Endothelial cell of umbilical vein (primary cell): ENCODE results near the gene BNIP5. TPM values are rescaled to one million over a fixed set of nuclear protein-coding genes. Genes with fewer than 3 reads are reported as not detected.

Experiments used
- BruUV-seq: library from RNA; stranded (reverse); fragments of 400-500 nt; replicated peaks from 2 replicates; lab custom pipeline; 2021; lab: Mats Ljungman, UMichigan
- CTCF ChIA-PET: fragments of 300-600, 350-600 bp; sonication (Branson Sonifier 250); formaldehyde crosslinking; loops from one replicate; lab custom pipeline; 2021; ENCODE audit warnings: antibody characterized with exemption, inconsistent platforms; lab: Charles Lee
- POLR2A ChIA-PET: fragments of 300-600, 350-600 bp; sonication (Branson Sonifier 250); formaldehyde crosslinking; loops from one replicate; lab custom pipeline; 2021; ENCODE audit warnings: antibody characterized with exemption, inconsistent platforms; lab: Charles Lee
- DNase-seq: peaks from one replicate; pipeline ENCODE4 v3.0.0-alpha.2; 2011; ENCODE audit warnings: low read depth, low spot score
- FAIRE-seq: peaks from 2 replicates; lab custom pipeline; 2011; peaks lifted over from hg19 to GRCh38; lab: Jason Lieb, UNC
- H2AFZ ChIP-seq: 2 replicates; pipeline ENCODE4 v1.6.0; 2012; ENCODE audit warnings: low read depth, low read length, control low read depth, inconsistent platforms
- H3K27ac ChIP-seq: 2 replicates; pipeline ENCODE4 v1.5.1; 2011; ENCODE audit warnings: low read depth, mild to moderate bottlenecking, control low read depth, low read length, moderate library complexity; ENCODE audit not compliant: insufficient read depth
- H3K27me3 ChIP-seq, 2 experiments: 2 replicates each; pipeline versions ENCODE4 v1.6.0 to v1.6.1; 2011; ENCODE audit warnings: low read length in 2 of 2, mixed read lengths in 1 of 2; ENCODE audit not compliant: control insufficient read depth in 2 of 2, insufficient read depth in 2 of 2
- H3K36me3 ChIP-seq, 2 experiments: 2 replicates in 1 of 2; 3 replicates in 1 of 2; pipeline ENCODE4 v1.5.1; 2011; ENCODE audit warnings: low read length in 2 of 2, mild to moderate bottlenecking in 1 of 2, moderate library complexity in 1 of 2; ENCODE audit not compliant: control insufficient read depth in 2 of 2, insufficient read depth in 2 of 2; ENCODE audit errors: extremely low read depth in 1 of 2
- H3K4me1 ChIP-seq: 3 replicates; pipeline ENCODE4 v1.5.1; 2011; ENCODE audit warnings: mild to moderate bottlenecking, low read length; ENCODE audit not compliant: control insufficient read depth, insufficient read depth; ENCODE audit errors: extremely low read depth
- H3K4me2 ChIP-seq: 2 replicates; pipeline ENCODE4 v1.6.1; 2011; ENCODE audit warnings: low read length, control low read depth, mixed read lengths; ENCODE audit not compliant: insufficient read depth
- H3K4me3 ChIP-seq, 3 experiments: fragments of 200-600 bp in 1 of 3; sonication (generic), shearing (Covaris generic) in 1 of 3; replicated peaks in 1 of 3; 2 replicates each; pipeline ENCODE4 v1.5.1; 2011 to 2016; ENCODE audit warnings: control low read depth in 3 of 3, low read length in 3 of 3, mild to moderate bottlenecking in 2 of 3, inconsistent platforms in 1 of 3, low read depth in 1 of 3, moderate library complexity in 1 of 3; ENCODE audit not compliant: insufficient read depth in 1 of 3
- H3K79me2 ChIP-seq: 2 replicates; pipeline ENCODE4 v1.6.0; 2012; ENCODE audit warnings: low read length, inconsistent platforms; ENCODE audit not compliant: control insufficient read depth, insufficient read depth
- H3K9ac ChIP-seq: replicated peaks from 2 replicates; pipeline ENCODE3; 2011; ENCODE audit warnings: low read length, control low read depth; ENCODE audit not compliant: insufficient read depth; ENCODE audit errors: extremely low read depth
- H3K9me1 ChIP-seq: replicated peaks from 3 replicates; pipeline ENCODE4 v1.6.0; 2011; ENCODE audit warnings: mild to moderate bottlenecking, low read length; ENCODE audit not compliant: control insufficient read depth, insufficient read depth; ENCODE audit errors: extremely low read depth
- H3K9me3 ChIP-seq: replicated peaks from 2 replicates; pipeline ENCODE4 v1.5.1; 2012; ENCODE audit warnings: low read length, inconsistent platforms; ENCODE audit not compliant: control insufficient read depth, insufficient read depth
- H4K20me1 ChIP-seq: replicated peaks from 2 replicates; pipeline ENCODE3; 2011; ENCODE audit warnings: mild to moderate bottlenecking, low read length; ENCODE audit not compliant: control insufficient read depth, insufficient read depth; ENCODE audit errors: extremely low read depth
- EZH2 ChIP-seq: IDR thresholded peaks from 2 replicates; pipeline ENCODE4 v1.6.1; 2012; ENCODE audit warnings: borderline replicate concordance, low read depth, mild to moderate bottlenecking, moderate library complexity, low read length, inconsistent platforms; ENCODE audit not compliant: severe bottlenecking
- FOS ChIP-seq: IDR thresholded peaks from 2 replicates; pipeline ENCODE4 v1.6.1; 2011; ENCODE audit warnings: mild to moderate bottlenecking, low read length, moderate library complexity, borderline replicate concordance; ENCODE audit not compliant: insufficient read depth
- GATA2 ChIP-seq: IDR thresholded peaks from 2 replicates; pipeline ENCODE4 v1.7.0; 2011; ENCODE audit warnings: low read depth, mild to moderate bottlenecking, moderate library complexity, mixed read lengths, low read length; ENCODE audit not compliant: insufficient read length, insufficient read depth
- JUN ChIP-seq: IDR thresholded peaks from 2 replicates; pipeline ENCODE4 v1.6.1; 2011; ENCODE audit warnings: borderline replicate concordance, low read depth; ENCODE audit not compliant: insufficient read length, insufficient read depth
- MAX ChIP-seq: IDR thresholded peaks from 2 replicates; pipeline ENCODE4 v1.6.1; 2011; ENCODE audit not compliant: insufficient read depth, insufficient read length
- MYC ChIP-seq: IDR thresholded peaks from one replicate; pipeline ENCODE4 v1.6.1; 2011; ENCODE audit warnings: mild to moderate bottlenecking, low read depth, low read length
- POLR2A ChIP-seq: IDR thresholded peaks from 2 replicates; pipeline ENCODE4 v1.6.1; 2012; ENCODE audit warnings: low read depth, mild to moderate bottlenecking, control low read depth, low read length
- POLR2AphosphoS5 ChIP-seq: IDR thresholded peaks from 2 replicates; pipeline ENCODE4 v1.6.1; 2012; ENCODE audit warnings: low read depth, mild to moderate bottlenecking, control low read depth, low read length, moderate library complexity; ENCODE audit not compliant: insufficient read depth
- dilution Hi-C: fragments of 300-500 bp; cut with MboI; formaldehyde crosslinking; loops from one replicate; pipeline ENCODE4 v1.15.0; 2019; ENCODE audit warnings: low sequenced_read_pairs; ENCODE audit not compliant: extremely low pct_ligation_motif_present
- intact Hi-C: fragments of 100-400 bp; cut with micrococcal nuclease; formaldehyde crosslinking; loops from one replicate; pipeline ENCODE4 v1.10.0; 2022
- polyA plus RNA-seq, 4 experiments: library from polyadenylated mRNA; depleted of rRNA in 3 of 4; stranded (reverse) in 3 of 4; unstranded in 1 of 4; fragments of >200 nt; gene quantifications; 2 replicates each; pipeline versions ENCODE4 v1.2.1 to v1.2.3, GENCODE V29; 2011 to 2012; ENCODE audit warnings: missing spikeins in 1 of 4
- total RNA-seq: library from RNA; stranded (reverse); gene quantifications from 2 replicates; pipeline ENCODE4 v1.2.3, GENCODE V29; 2021
- TF ChIP-seq, protein P1 (sequence below), 2 donors: IDR thresholded peaks; 1 replicate in 1 of 2; 2 replicates in 1 of 2; pipeline ENCODE4 v1.5.1; 2011; ENCODE audit warnings: low read length in 2 of 2, mild to moderate bottlenecking in 2 of 2, moderate library complexity in 2 of 2, control low read depth in 1 of 2, inconsistent platforms in 1 of 2, low read depth in 1 of 2; ENCODE audit not compliant: insufficient read depth in 1 of 2; ENCODE audit errors: extremely low read depth in 1 of 2

The BNIP5 gene
- total and polyA plus RNA-seq, 2 donors (not counting 3 experiments of a cell fraction or from before 2014, with no cell fraction given), result not detected

GRCh38 chr6:36314221-36315014 lies 22.3 kb downstream of the BNIP5 start:
- FAIRE-seq, result no peak
- intact Hi-C loops (no loop called here), dilution Hi-C loops (no loop called here)
- no peak for DNase-seq
- Histone ChIP-seq H3K9me1 (no peaks in the 10 kb centered on the region), H3K9me3 (no peaks in the 10 kb centered on the region), H3K79me2 (no peaks in the 10 kb centered on the region), H3K4me2 (no peak overlapping the region), H3K4me1 (no peaks in the 10 kb centered on the region), H3K27me3 (peaks cover 20 to 26% of the 10 kb centered on the region in 2 experiments), H3K36me3 (no peaks in the 10 kb centered on the region), H3K4me3 (no peak overlapping the region), H2AFZ (no peak overlapping the region), H3K9ac (no peak overlapping the region), H4K20me1 (no peaks in the 10 kb centered on the region), H3K27ac (no peak overlapping the region)
- CTCF ChIA-PET, result interaction anchor here (4.1 kb wide), 1 partner anchor 12 kb away, joined by 25 read pairs; no protein-coding TSS in a partner anchor
- BruUV-seq, result no TSS peak
- POLR2A ChIA-PET, result no interaction called here
- TF ChIP-seq EZH2, result no peak
- TF ChIP-seq FOS, result no peak
- TF ChIP-seq MAX, result no peak
- TF ChIP-seq JUN, result no peak
- no peak for TF ChIP-seq POLR2AphosphoS5
- TF ChIP-seq POLR2A, result no peak
- TF ChIP-seq GATA2, result no peak
- TF ChIP-seq, protein P1, sequence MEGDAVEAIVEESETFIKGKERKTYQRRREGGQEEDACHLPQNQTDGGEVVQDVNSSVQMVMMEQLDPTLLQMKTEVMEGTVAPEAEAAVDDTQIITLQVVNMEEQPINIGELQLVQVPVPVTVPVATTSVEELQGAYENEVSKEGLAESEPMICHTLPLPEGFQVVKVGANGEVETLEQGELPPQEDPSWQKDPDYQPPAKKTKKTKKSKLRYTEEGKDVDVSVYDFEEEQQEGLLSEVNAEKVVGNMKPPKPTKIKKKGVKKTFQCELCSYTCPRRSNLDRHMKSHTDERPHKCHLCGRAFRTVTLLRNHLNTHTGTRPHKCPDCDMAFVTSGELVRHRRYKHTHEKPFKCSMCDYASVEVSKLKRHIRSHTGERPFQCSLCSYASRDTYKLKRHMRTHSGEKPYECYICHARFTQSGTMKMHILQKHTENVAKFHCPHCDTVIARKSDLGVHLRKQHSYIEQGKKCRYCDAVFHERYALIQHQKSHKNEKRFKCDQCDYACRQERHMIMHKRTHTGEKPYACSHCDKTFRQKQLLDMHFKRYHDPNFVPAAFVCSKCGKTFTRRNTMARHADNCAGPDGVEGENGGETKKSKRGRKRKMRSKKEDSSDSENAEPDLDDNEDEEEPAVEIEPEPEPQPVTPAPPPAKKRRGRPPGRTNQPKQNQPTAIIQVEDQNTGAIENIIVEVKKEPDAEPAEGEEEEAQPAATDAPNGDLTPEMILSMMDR (IDR thresholded peaks at IDR 0.05; ENCODE audit: extremely low read depth in 1 of 2, insufficient read depth in 1 of 2, low read depth in 1 of 2, low read length in 2 of 2), result no peak
- TF ChIP-seq MYC, result no peak
